NK-92 treated with Interleukin-12 subunit alpha and Interleukin-12 subunit beta, amount 100 ng/mL, for 24 hours (cell line): Measurements from ENCODE around the gene CPTP.

Source experiments
- DNase-seq: peaks from one replicate; lab custom pipeline; 2025; lab: John Stamatoyannopoulos, UW

The CPTP gene

DNA sequence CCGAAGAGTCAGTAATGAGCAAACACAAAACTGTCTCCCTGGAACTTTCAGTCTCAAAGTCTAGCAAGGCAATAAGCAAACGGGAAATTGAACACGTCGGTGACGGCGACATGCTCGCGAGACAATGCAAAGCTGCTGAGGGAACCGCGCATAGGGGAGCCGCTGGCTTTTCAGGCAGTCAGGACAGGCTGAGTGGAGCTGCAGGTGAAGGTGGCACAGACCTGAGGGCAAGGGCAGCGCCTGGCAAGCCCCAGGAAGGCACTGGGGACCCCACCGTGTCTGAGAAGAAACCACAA lies 5.0 kb upstream of the CPTP start:
- DNase-seq = no peak

- DNase-seq = no peak
Measured at GRCh38 chr1:1320666-1321448, 3.7 kb upstream of the CPTP start.

DNA sequence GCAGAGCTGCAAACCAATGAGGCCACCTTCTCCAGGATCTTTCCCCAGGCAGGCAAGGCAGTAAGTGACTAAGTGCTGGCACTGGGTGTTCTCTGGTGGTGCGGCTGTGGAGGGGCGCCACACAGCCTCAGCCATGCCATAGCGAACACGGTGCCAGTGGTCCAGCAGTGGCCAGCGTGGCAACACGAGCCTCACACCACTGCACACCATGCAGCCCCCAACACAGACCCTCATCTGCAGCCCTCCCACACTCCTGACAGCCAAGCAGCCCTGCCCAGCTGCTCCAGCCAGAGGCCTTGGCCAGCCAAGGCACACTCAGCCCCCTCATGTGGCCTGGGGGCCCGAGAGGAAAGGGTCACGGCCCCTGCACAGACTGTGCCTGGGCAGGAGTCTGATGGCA lies 3.1 kb upstream of the CPTP start:
- no peak for DNase-seq

DNA sequence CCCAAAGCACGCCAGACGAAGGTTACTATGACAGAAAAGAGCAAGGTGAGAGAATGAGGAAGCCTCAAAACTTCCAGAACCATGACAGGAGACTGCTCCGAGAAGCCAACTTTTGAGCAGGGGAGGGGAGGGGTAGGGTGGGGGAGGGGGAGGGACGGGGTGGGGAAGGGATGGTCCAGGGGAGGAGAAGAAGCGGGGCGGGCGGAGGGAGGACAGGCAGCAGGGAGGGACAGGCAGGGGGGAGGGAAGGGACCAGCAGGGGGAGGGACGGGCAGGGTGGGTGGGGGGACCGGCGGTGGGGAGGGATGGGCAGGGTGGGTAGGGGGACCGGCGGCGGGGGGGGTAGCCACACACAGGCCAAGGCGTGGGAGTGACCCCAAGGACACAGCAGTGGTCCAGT lies 2.2 kb upstream of the CPTP start:
- DNase-seq = no peak

GRCh38 chr1:1322952-1323351 lies 1.6 kb upstream of the CPTP start:
- DNase-seq = no peak

DNA sequence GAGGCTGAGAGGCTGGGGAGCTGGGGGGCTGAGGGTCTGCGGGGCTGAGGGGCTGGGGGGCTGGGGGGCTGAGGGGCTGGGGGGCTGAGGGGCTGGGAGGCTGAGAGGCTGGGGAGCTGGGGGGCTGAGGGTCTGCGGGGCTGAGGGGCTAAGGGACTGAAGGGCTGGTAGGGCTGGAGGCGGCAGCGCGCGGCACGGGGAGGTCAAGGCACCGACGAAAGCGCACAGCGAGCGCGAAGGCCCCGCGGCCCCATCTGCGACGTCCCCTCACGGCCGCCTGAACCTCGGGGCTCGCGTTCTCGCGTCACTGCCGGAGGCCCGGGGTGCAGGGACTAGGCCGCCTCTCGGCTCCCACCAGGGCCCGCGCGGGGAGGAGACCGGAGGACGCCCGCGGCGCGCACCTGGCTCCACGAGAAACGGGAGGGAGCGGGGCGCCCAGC lies 498 bp upstream of the CPTP start:
- DNase-seq = no peak

- no peak for DNase-seq
Measured at GRCh38 chr1:1325288-1326074, 879 bp downstream of the CPTP start.

DNA sequence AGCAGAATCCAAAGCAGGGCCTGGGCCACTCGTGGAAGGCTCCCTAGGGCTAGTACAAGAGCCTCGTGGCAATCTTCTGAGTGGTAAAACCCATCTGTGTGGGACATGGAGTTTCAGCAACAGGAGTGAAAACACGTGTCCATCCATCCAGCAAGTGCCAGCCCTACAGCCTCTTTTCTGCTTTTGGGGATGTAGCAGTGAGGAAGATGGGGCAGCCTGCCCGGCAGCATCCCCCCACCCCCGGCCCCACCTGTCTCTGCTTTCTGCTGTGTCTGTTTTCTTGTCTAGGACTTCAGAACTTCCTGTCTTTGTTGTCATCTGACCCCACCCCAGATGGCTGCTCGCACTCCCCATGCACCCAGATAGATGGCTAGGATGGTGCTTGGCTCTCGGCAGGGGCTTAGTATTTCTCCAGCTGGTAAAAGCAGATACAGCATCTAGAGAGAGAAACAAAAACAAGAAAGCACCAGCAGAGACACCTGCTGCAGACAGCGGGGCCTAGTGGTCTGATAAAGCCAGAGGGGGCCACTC lies 1.5 kb downstream of the CPTP start:
- DNase-seq = no peak

DNA sequence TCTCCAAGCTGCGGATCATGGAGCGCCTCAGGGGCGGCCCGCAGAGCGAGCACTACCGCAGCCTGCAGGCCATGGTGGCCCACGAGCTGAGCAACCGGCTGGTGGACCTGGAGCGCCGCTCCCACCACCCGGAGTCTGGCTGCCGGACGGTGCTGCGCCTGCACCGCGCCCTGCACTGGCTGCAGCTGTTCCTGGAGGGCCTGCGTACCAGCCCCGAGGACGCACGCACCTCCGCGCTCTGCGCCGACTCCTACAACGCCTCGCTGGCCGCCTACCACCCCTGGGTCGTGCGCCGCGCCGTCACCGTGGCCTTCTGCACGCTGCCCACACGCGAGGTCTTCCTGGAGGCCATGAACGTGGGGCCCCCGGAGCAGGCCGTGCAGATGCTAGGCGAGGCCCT lies 2.7 kb downstream of the CPTP start:
- no peak for DNase-seq

GRCh38 chr1:1328254-1328653 lies 3.7 kb downstream of the CPTP start:
- no peak for DNase-seq

GRCh38 chr1:1329304-1330210 lies 5.0 kb downstream of the CPTP start:
- no peak for DNase-seq

GRCh38 chr1:1330366-1331067 lies 5.9 kb downstream of the CPTP start:
- DNase-seq = no peak

DNA sequence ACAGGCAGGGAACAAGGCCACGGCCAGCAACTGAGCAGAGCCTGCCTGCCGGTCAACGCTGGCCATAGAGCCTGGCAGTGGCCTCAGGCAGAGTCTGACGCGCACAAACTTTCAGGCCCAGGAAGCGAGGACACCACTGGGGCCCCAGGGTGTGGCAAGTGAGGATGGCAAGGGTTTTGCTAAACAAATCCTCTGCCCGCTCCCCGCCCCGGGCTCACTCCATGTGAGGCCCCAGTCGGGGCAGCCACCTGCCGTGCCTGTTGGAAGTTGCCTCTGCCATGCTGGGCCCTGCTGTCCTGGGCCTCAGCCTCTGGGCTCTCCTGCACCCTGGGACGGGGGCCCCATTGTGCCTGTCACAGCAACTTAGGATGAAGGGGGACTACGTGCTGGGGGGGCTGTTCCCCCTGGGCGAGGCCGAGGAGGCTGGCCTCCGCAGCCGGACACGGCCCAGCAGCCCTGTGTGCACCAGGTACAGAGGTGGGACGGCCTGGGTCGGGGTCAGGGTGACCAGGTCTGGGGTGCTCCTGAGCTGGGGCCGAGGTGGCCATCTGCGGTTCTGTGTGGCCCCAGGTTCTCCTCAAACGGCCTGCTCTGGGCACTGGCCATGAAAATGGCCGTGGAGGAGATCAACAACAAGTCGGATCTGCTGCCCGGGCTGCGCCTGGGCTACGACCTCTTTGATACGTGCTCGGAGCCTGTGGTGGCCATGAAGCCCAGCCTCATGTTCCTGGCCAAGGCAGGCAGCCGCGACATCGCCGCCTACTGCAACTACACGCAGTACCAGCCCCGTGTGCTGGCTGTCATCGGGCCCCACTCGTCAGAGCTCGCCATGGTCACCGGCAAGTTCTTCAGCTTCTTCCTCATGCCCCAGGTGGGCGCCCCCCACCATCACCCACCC lies 6.7 kb downstream of the CPTP start, which contains the start of gene TAS1R3:
Gene TAS1R3 (plus strand): TSS at position 213 of the 898 bp plus-strand sequence. CDS start 66 bp downstream, at position 279.
- no peak for DNase-seq

GRCh38 chr1:1332031-1332755 lies 7.6 kb downstream of the CPTP start:
- DNase-seq = no peak

DNA sequence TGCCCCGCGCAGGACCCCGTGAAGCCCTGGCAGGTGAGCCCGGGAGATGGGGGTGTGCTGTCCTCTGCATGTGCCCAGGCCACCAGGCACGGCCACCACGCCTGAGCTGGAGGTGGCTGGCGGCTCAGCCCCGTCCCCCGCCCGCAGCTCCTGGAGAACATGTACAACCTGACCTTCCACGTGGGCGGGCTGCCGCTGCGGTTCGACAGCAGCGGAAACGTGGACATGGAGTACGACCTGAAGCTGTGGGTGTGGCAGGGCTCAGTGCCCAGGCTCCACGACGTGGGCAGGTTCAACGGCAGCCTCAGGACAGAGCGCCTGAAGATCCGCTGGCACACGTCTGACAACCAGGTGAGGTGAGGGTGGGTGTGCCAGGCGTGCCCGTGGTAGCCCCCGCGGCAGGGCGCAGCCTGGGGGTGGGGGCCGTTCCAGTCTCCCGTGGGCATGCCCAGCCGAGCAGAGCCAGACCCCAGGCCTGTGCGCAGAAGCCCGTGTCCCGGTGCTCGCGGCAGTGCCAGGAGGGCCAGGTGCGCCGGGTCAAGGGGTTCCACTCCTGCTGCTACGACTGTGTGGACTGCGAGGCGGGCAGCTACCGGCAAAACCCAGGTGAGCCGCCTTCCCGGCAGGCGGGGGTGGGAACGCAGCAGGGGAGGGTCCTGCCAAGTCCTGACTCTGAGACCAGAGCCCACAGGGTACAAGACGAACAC lies 8.3 kb downstream of the CPTP start:
- no peak for DNase-seq

GRCh38 chr1:1333551-1334241 lies 9.1 kb downstream of the CPTP start:
- DNase-seq = no peak

DNA sequence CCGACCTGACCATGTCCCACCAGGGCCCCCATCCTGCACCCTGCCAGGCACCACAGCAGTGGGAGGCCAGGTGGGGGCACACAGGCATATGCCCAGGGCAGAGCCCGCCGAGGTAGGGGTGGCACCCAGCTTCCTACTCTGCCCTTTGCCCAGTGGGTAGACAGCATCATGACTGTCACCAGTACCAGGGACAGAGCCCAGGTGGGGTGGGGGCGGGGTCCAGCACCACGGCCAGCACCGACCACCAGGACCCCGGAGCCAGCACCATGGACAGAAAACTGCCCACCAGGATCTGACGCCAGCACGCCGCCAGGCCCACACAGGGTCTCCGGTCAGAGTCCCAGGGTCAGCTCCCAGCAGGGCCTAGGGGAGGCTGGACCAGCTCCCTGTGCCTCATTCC lies 10.2 kb downstream of the CPTP start:
- no peak for DNase-seq

DNA sequence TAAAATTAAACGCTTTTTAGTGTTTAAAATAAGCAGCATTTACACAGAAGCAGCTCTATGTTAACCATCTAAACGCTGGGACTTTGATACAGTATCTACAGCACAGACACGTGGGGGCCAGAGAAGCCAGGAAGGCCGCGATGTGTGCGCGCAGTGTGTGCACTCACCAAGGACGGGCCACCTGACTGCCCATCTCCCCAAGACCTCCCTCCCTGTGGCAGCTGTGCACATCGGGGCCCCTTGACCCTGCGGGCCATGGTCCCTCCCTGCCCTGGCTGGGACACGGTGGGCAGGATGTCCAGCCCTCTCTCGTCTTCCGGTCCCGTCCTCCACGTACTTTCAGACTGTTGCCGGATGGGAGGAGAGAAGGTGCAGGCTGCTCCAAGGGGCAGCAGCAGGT lies 10.7 kb downstream of the CPTP start:
- no peak for DNase-seq
